SHP77 (cell line): ENCODE data around the gene FAM234B.
A peak's percentile ranks its signal among the peaks of the same experiment; 100 is the strongest.

Experiments used
- DNase-seq, 2 experiments: peaks; one replicate each; lab custom pipeline; 2025; lab: John Stamatoyannopoulos, UW

Gene FAM234B

GRCh38 chr12:13091832-13092231 is 47.7 kb downstream of the FAM234B start:
- no peak for DNase-seq

- DNase-seq: no peak
Observed at GRCh38 chr12:13093191-13093847, 49.1 kb downstream of the FAM234B start.

GRCh38 chr12:13093848-13094220 is 49.7 kb downstream of the FAM234B start:
- DNase-seq: no peak

- DNase-seq: no peak
Observed at GRCh38 chr12:13094367-13094766, 50.2 kb downstream of the FAM234B start.

DNA sequence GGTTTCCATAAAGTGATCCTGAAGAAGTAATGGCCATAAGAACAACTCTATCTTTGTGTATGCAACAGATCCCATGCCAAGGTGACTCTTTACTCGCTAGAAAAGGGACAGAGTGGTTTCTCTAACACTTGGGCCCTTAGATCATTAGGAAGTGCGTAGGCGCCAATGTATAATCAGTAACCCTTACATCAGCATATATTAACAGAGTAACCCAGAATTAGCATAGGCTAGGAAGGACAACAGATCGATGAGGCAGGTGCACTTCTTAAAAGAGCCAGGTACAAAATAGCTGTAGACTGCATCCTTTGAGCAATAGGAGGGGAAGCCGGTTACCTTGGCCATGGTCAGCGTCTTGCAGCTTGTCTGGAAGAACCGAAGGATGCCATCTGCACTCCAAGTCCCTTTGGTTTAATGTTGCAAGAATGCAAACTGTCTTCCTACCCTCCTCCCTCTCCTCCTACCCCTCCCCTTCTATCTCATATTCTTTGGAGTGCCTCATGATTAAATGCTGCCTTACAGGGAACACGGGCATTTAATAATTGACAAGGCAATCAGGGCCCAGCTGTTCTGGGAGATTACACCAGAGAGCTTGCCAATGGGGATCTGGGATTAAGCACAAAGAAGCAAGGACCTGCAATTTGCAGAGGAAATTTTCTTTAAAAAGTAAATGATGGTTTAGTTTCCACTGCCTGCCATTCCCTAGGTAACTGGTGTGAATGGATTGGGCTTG is 51.2 kb downstream of the FAM234B start:
- no peak for DNase-seq

- DNase-seq: no peak
Observed at GRCh38 chr12:13097491-13098011, 53.4 kb downstream of the FAM234B start.

GRCh38 chr12:13099066-13099843 is 55.1 kb downstream of the FAM234B start:
- DNase-seq: no peak

- DNase-seq: no peak
Observed at GRCh38 chr12:13099844-13100604, 55.8 kb downstream of the FAM234B start.

GRCh38 chr12:13100605-13100881 is 56.4 kb downstream of the FAM234B start:
- DNase-seq: no peak

DNA sequence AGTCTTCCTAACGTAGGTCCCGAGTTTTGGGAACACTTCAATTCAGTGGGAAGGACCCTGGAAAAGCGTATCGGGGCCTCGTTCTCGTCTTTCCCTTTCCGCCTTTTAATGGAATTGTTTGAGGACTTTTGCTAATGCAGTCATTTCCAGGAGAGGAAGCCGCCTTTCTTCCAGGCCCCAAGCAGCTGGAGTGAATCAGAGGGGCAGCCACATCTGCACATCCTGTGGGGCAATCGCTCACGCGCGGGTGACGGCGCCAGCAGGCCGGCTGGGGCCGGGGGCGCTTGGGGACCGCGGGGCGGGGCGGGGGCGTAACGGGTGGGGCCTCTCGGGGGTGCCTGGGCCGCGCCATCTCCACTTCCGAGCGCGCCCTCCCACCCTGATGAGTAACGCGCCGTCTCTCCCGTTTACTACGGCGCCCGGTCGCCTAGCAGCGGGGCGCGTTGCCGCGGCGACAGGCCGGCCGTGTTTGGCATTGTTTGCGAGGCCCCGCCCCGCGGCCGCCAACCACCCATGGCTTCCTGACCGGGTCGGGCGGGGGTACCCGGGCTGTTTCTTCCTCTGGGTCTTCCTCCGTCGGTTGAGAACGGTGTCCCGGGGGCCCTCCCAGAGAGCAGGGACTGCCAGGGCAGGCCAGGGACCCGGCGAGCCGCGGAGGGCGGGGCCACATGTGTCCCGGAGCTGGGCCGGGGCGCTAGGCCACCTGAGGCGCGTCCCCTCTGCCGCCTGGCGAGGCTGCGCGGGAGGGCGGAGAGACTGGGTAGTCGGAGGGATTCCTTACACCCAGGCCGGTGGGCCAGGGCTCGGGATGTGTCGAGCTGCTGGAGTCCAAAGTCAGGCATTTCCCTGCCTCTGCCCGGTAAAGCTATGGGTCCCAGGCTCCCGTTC is 56.9 kb downstream of the FAM234B start:
- peak; percentile 16 to 38 for DNase-seq

GRCh38 chr12:13101821-13102375 is 57.7 kb downstream of the FAM234B start:
- no peak for DNase-seq

GRCh38 chr12:13102461-13103195 is 58.4 kb downstream of the FAM234B start:
- no peak for DNase-seq

- no peak for DNase-seq
Observed at GRCh38 chr12:13103391-13104033, 59.3 kb downstream of the FAM234B start, which contains the start of gene GSG1. TSS of gene GSG1 (minus strand) at chr12:13103667. CDS start at chr12:13103512, 155 bp downstream.

DNA sequence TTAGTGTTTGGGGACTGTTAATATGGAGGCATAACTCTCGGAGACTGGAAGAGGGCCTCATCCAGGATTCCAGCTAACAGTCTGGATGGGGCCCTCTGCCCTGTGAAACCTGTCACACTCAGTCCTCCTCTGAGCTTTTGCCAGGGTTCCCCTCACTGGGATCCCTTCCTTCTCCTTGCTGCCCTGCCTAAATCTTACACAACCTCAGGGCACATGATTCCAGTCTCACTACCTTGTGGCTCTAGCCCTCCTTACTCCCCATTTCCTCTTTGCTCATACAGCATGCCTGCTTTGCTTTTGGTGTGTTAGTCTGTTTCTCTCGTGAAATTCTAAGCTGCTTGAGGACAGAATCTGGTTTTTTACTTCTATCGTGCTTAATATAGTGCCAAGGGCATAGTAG is 60.2 kb downstream of the FAM234B start:
- no peak for DNase-seq

- no peak for DNase-seq
Observed at GRCh38 chr12:13105781-13106180, 61.6 kb downstream of the FAM234B start.

DNA sequence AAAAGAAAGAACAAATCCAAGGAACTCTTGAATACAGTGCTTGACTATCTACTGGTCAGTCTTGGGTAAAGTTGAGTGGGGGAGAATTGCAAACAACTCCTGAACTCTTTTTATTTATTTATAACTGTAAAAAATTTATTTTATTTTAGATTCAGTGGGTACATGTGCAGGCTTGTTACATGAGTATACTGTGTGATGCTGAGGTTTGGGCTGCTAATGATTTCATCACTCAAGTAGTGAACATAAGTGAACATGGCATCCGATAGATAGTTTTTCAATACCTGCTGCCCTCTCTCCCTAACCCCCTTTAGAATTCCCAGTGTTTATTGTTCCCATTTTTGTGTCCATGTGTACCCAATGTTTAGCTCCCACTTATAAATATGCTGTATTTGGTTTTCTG is 62.5 kb downstream of the FAM234B start:
- no peak for DNase-seq

DNA sequence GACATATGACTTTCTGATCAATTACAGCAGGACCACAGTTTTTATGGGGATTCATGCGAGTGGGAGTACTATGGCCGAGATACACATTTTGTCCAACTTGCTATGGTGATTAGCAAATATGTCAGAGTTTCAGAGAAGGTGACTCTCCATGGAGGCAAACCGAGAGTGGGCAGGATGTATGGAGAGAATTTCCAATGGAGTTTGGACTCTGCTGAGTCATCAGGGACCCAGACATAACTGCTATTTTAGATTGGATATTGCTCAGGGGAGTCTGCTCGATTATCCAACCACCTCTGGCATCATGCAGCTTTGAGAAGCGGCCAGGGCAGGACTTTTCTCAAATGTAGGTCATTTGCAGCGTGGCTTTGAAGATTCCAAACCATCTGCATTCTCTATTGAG is 68.8 kb downstream of the FAM234B start:
- DNase-seq: no peak

- no peak for DNase-seq
Observed at GRCh38 chr12:13114251-13115052, 70.3 kb downstream of the FAM234B start.

DNA sequence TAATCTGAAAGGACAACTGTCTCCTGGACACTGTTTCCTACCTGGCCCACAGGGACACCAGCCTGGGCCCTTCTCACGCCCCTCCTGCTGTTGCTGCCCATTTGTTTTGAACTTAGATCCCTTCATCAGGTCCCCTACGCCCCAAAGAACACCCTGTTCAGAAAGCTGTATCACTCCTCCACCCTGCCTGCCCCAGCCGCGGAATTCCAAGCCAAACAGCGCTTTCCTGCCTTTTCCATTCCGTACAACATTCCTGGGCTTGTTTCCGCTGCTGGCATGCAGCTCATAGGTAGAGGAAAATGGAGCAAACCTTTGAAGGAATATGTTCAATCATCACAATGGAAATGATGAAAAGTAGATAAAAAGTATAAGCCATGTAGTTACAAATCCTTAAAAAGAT is 72.1 kb downstream of the FAM234B start:
- DNase-seq: no peak
